Ramos (cell line): ENCODE results near the gene ACSS3.
"Not testable (repeated sequence)": the region's sequence is repeated elsewhere in the genome, so short reads cannot be mapped to it uniquely, and the experiment has no call there.

Source experiments
- in situ Hi-C: fragments of 300-500 bp; cut with MboI; formaldehyde crosslinking; loops from one replicate; pipeline ENCODE4 v1.14.3; 2022; ENCODE audit warnings: low sequenced_read_pairs; ENCODE audit not compliant: unreplicated experiment

ACSS3 gene

GRCh38 chr12:81162391-81163136 is 84.7 kb downstream of the ACSS3 start:
- in situ Hi-C loops, result no loop called here

GRCh38 chr12:81164827-81165226 is 86.9 kb downstream of the ACSS3 start:
- in situ Hi-C loops, result no loop called here

GRCh38 chr12:81166790-81167189 is 88.9 kb downstream of the ACSS3 start:
- in situ Hi-C loops, result no loop called here

- in situ Hi-C loops, result no loop called here
Observed at GRCh38 chr12:81167694-81168093, 89.8 kb downstream of the ACSS3 start.

- in situ Hi-C loops, result no loop called here
Observed at GRCh38 chr12:81168445-81168844, 90.6 kb downstream of the ACSS3 start.

GRCh38 chr12:81170072-81170471 is 92.2 kb downstream of the ACSS3 start:
- in situ Hi-C loops, result no loop called here

- in situ Hi-C loops, result no loop called here
Observed at GRCh38 chr12:81172851-81173250, 95.0 kb downstream of the ACSS3 start.

GRCh38 chr12:81174664-81175063 is 96.8 kb downstream of the ACSS3 start:
- in situ Hi-C loops, result no loop called here

- in situ Hi-C loops, result no loop called here
Observed at GRCh38 chr12:81176796-81177195, 98.9 kb downstream of the ACSS3 start.

- in situ Hi-C loops, result no loop called here
Observed at GRCh38 chr12:81181691-81182090, 103.8 kb downstream of the ACSS3 start.

GRCh38 chr12:81187686-81188085 is 109.8 kb downstream of the ACSS3 start:
- in situ Hi-C loops, result no loop called here

- in situ Hi-C loops, result no loop called here
Observed at GRCh38 chr12:81196595-81196994, 118.7 kb downstream of the ACSS3 start.

GRCh38 chr12:81200561-81200960 is 122.7 kb downstream of the ACSS3 start:
- in situ Hi-C loops, result not testable (repeated sequence)

- in situ Hi-C loops, result no loop called here
Observed at GRCh38 chr12:81203671-81204204, 125.9 kb downstream of the ACSS3 start.

- in situ Hi-C loops, result no loop called here
Observed at GRCh38 chr12:81205416-81205815, 127.5 kb downstream of the ACSS3 start.

GRCh38 chr12:81206429-81206828 is 128.6 kb downstream of the ACSS3 start:
- in situ Hi-C loops, result no loop called here

- in situ Hi-C loops, result no loop called here
Observed at GRCh38 chr12:81207173-81207572, 129.3 kb downstream of the ACSS3 start.

- in situ Hi-C loops, result no loop called here
Observed at GRCh38 chr12:81207664-81208063, 129.8 kb downstream of the ACSS3 start.

GRCh38 chr12:81208187-81208911 is 130.5 kb downstream of the ACSS3 start:
- in situ Hi-C loops, result no loop called here

- in situ Hi-C loops, result no loop called here
Observed at GRCh38 chr12:81209012-81209411, 131.1 kb downstream of the ACSS3 start.

- in situ Hi-C loops, result not testable (repeated sequence)
Observed at GRCh38 chr12:81209772-81210225, 131.9 kb downstream of the ACSS3 start.
